GM10266 (cell line): ENCODE measurements around the gene GLCCI1.

ENCODE experiments used
- DNase-seq: peaks from one replicate; pipeline ENCODE4 v3.0.0; 2012; ENCODE audit errors: extremely low spot score
- CTCF ChIP-seq: IDR thresholded peaks from 2 replicates; pipeline ENCODE4 v1.5.1; 2012; ENCODE audit warnings: mild to moderate bottlenecking, low read depth; ENCODE audit not compliant: control insufficient read depth, insufficient read depth; ENCODE audit errors: missing control alignments

Gene GLCCI1

GRCh38 chr7:7976677-7977076 is 8.1 kb downstream of the GLCCI1 start:
- DNase-seq: no peak
- TF ChIP-seq CTCF: no peak

- TF ChIP-seq CTCF: no peak
- DNase-seq: no peak
These were observed 9.2 kb downstream of the GLCCI1 start for GRCh38 chr7:7977774-7978173.

GRCh38 chr7:7978860-7979259 is 10.3 kb downstream of the GLCCI1 start:
- DNase-seq: no peak
- TF ChIP-seq CTCF: no peak

GRCh38 chr7:7979558-7979957 is 11.0 kb downstream of the GLCCI1 start:
- no peak for TF ChIP-seq CTCF
- DNase-seq: no peak

- no peak for DNase-seq
- no peak for TF ChIP-seq CTCF
These were observed 11.5 kb downstream of the GLCCI1 start for GRCh38 chr7:7980134-7980533.

GRCh38 chr7:7982904-7983303 is 14.3 kb downstream of the GLCCI1 start:
- no peak for DNase-seq
- no peak for TF ChIP-seq CTCF

GRCh38 chr7:7984424-7984823 is 15.8 kb downstream of the GLCCI1 start:
- TF ChIP-seq CTCF: no peak
- DNase-seq: no peak
